HepG2 (cell line): ENCODE results near the gene LRRTM3. TPM values are rescaled to one million over a fixed set of nuclear protein-coding genes. Genes with fewer than 3 reads are reported as not detected.

Experiments used
- ATAC-seq: fragments of 200-7000 bp; cut with Tn5 transposase; 3 replicates; pipeline ENCODE4 v1.9.1; 2020; ENCODE audit warnings: mild to moderate bottlenecking, moderate library complexity
- BruUV-seq: library from RNA; stranded (reverse); fragments of 400-500 nt; replicated peaks from 2 replicates; lab custom pipeline; 2021; lab: Mats Ljungman, UMichigan
- CTCF ChIA-PET: fragments of 300-600 bp; formaldehyde crosslinking; extraction: SDS; loops from one replicate; lab custom pipeline; 2021; ENCODE audit warnings: low total read pairs, inconsistent platforms, low intra/inter-chr PET ratio; lab: Yijun Ruan, JAX
- POLR2A ChIA-PET: fragments of 350-600 bp; sonication (Branson Sonifier 250); formaldehyde crosslinking; loops from one replicate; lab custom pipeline; 2020; ENCODE audit warnings: antibody characterized with exemption, inconsistent platforms; lab: Yijun Ruan, JAX
- DNase-seq: peaks from one replicate; pipeline ENCODE4 v3.0.0-alpha.2; 2015; ENCODE audit warnings: low spot score
- FAIRE-seq: peaks from 3 replicates; lab custom pipeline; 2011; peaks lifted over from hg19 to GRCh38; lab: Jason Lieb, UNC
- H2AFZ ChIP-seq: one replicate; pipeline ENCODE4 v1.6.1; 2011; ENCODE audit warnings: low read length, inconsistent platforms
- H3K27ac ChIP-seq: fragments of 300-600 bp; 3 replicates; pipeline ENCODE4 v1.8.0; 2011; ENCODE audit warnings: mixed run types, mild to moderate bottlenecking, mixed read lengths, low read length, inconsistent platforms; ENCODE audit not compliant: insufficient read depth; ENCODE audit errors: extremely low read length
- H3K27me3 ChIP-seq, 2 experiments: fragments of 200-600 bp in 1 of 2; 2 replicates in 1 of 2; 3 replicates in 1 of 2; pipeline versions ENCODE4 v1.6.0 to v1.8.0; 2011; ENCODE audit warnings: low read length in 2 of 2, mild to moderate bottlenecking in 2 of 2, moderate library complexity in 2 of 2, inconsistent platforms in 1 of 2; ENCODE audit not compliant: insufficient read depth in 2 of 2, control insufficient read depth in 1 of 2
- H3K36me3 ChIP-seq, 2 experiments: fragments of 200-600 bp in 1 of 2; replicated peaks in 1 of 2; 2 replicates in 1 of 2; 3 replicates in 1 of 2; pipeline versions ENCODE4 v1.5.1 to v1.8.0; 2011; ENCODE audit warnings: low read length in 2 of 2, inconsistent platforms in 1 of 2; ENCODE audit not compliant: insufficient read depth in 2 of 2, control insufficient read depth in 1 of 2
- H3K4me1 ChIP-seq: 2 replicates; pipeline ENCODE4 v1.5.1; 2012; ENCODE audit warnings: low read length, inconsistent platforms; ENCODE audit not compliant: insufficient read depth
- H3K4me2 ChIP-seq: 2 replicates; pipeline ENCODE4 v1.6.0; 2011; ENCODE audit warnings: low read depth, low read length, inconsistent platforms
- H3K4me3 ChIP-seq, 3 experiments: fragments of 200-600 bp in 1 of 3; sonication (generic), shearing (Covaris generic) in 1 of 3; replicated peaks in 1 of 3; 2 replicates each; pipeline ENCODE4 v1.5.1; 2011 to 2016; ENCODE audit warnings: low read length in 3 of 3, inconsistent platforms in 2 of 3, low read depth in 2 of 3, mild to moderate bottlenecking in 2 of 3, control low read depth in 1 of 3, mixed read lengths in 1 of 3; ENCODE audit not compliant: insufficient read depth in 1 of 3
- H3K79me2 ChIP-seq: one replicate; pipeline ENCODE4 v1.6.1; 2011; ENCODE audit warnings: low read length, inconsistent platforms; ENCODE audit not compliant: insufficient read depth
- H3K9ac ChIP-seq: 2 replicates; pipeline ENCODE4 v1.6.0; 2011; ENCODE audit warnings: mild to moderate bottlenecking, low read depth, low read length, inconsistent platforms; ENCODE audit not compliant: insufficient read depth
- H3K9me3 ChIP-seq: 2 replicates; pipeline ENCODE4 v1.5.1; 2012; ENCODE audit warnings: mild to moderate bottlenecking, low read length
- H4K20me1 ChIP-seq: 2 replicates; pipeline ENCODE4 v1.6.0; 2011; ENCODE audit warnings: inconsistent platforms, mild to moderate bottlenecking, low read length, moderate library complexity; ENCODE audit not compliant: insufficient read depth
- CCDC6 ChIP-seq: sonication (generic); formaldehyde crosslinking; IDR thresholded peaks from 2 replicates; pipeline ENCODE4 v1.8.1; 2022; ENCODE audit warnings: mild to moderate bottlenecking, missing genetic modification reagents, moderate library complexity
- CENPT ChIP-seq: sonication (generic); formaldehyde crosslinking; IDR thresholded peaks from 2 replicates; pipeline ENCODE4 v1.8.0; 2022; ENCODE audit warnings: low read depth, mild to moderate bottlenecking, moderate library complexity, missing genetic modification reagents
- GABPB1 ChIP-seq: IDR thresholded peaks from 2 replicates; pipeline ENCODE4 v1.6.1; 2016; ENCODE audit warnings: mild to moderate bottlenecking, missing genetic modification reagents, moderate library complexity, missing compliant biosample characterization
- HMG20B ChIP-seq: conservative IDR thresholded peaks from 2 replicates; pipeline ENCODE4 v1.6.1; 2016; ENCODE audit warnings: missing genetic modification reagents, missing compliant biosample characterization
- IRX3 ChIP-seq: sonication (generic); formaldehyde crosslinking; IDR thresholded peaks from 2 replicates; pipeline ENCODE4 v1.8.1; 2023; ENCODE audit warnings: mild to moderate bottlenecking, low read depth, missing genetic modification reagents, borderline replicate concordance
- JUND ChIP-seq: sonication (generic); formaldehyde crosslinking; IDR thresholded peaks from 2 replicates; pipeline ENCODE4 v1.8.0; 2022; ENCODE audit warnings: mild to moderate bottlenecking, missing genetic modification reagents
- MEIS1 ChIP-seq: sonication (generic); formaldehyde crosslinking; IDR thresholded peaks from 2 replicates; pipeline ENCODE4 v1.9.0; 2021; ENCODE audit warnings: mild to moderate bottlenecking, missing genetic modification reagents, moderate library complexity, borderline replicate concordance
- NFATC3 ChIP-seq: sonication (generic); formaldehyde crosslinking; IDR thresholded peaks from 2 replicates; pipeline ENCODE4 v1.5.1; 2020; ENCODE audit warnings: mild to moderate bottlenecking, missing genetic modification reagents
- NFKBIZ ChIP-seq: IDR thresholded peaks from 2 replicates; pipeline ENCODE4 v1.6.1; 2018; ENCODE audit warnings: missing genetic modification reagents, missing compliant biosample characterization
- RELA ChIP-seq: sonication (generic); formaldehyde crosslinking; IDR thresholded peaks from 2 replicates; pipeline ENCODE4 v1.4.0; 2020; ENCODE audit warnings: missing genetic modification reagents
- SNAPC2 ChIP-seq: sonication (generic); formaldehyde crosslinking; IDR thresholded peaks from 2 replicates; pipeline ENCODE4 v1.8.1; 2022; ENCODE audit warnings: mild to moderate bottlenecking, missing genetic modification reagents
- ZBTB8A ChIP-seq: sonication (generic); formaldehyde crosslinking; IDR thresholded peaks from 2 replicates; pipeline ENCODE4 v1.4.0; 2020; ENCODE audit warnings: mild to moderate bottlenecking, low read depth, missing genetic modification reagents, borderline replicate concordance
- ZNF343 ChIP-seq: sonication (generic); formaldehyde crosslinking; IDR thresholded peaks from 2 replicates; pipeline ENCODE4 v1.4.0; 2020; ENCODE audit warnings: mild to moderate bottlenecking, missing genetic modification reagents
- ZNF446 ChIP-seq: sonication (generic); formaldehyde crosslinking; IDR thresholded peaks from 2 replicates; pipeline ENCODE4 v1.5.0; 2020; ENCODE audit warnings: mild to moderate bottlenecking, missing genetic modification reagents
- ZNF562 ChIP-seq: sonication (generic); formaldehyde crosslinking; IDR thresholded peaks from 2 replicates; pipeline ENCODE4 v1.8.0; 2022; ENCODE audit warnings: missing genetic modification reagents, borderline replicate concordance
- ZNF605 ChIP-seq: sonication (generic); formaldehyde crosslinking; IDR thresholded peaks from 2 replicates; pipeline ENCODE4 v1.8.0; 2022; ENCODE audit warnings: mild to moderate bottlenecking, missing genetic modification reagents
- ZNF629 ChIP-seq: sonication (generic); formaldehyde crosslinking; conservative IDR thresholded peaks from 2 replicates; pipeline ENCODE4 v1.5.0; 2020; ENCODE audit warnings: missing genetic modification reagents
- WGBS: methylation state at CpG from one replicate; pipeline ENCODE4 v1.1.6; 2017; ENCODE audit warnings: low lambda C conversion rate; 5-methylcytosine and 5-hydroxymethylcytosine counted together
- in situ Hi-C: cut with HindIII; loops from 2 replicates; pipeline ENCODE4 v1.10.0; 2017; ENCODE audit warnings: low pct_unique_long_range_greater_than_20kb; ENCODE audit not compliant: extremely low pct_ligation_motif_present
- intact Hi-C: fragments of 100-400 bp; cut with micrococcal nuclease; formaldehyde crosslinking; loops from one replicate; pipeline ENCODE4 v1.10.0; 2022; ENCODE audit not compliant: unreplicated experiment
- polyA plus RNA-seq, 8 experiments: library from polyadenylated mRNA; depleted of rRNA in 3 of 8; stranded (reverse) in 7 of 8; unstranded in 1 of 8; fragments of >200 nt; fragmentation: Illumina TruSeq in 4 of 8; extraction: Trizol in 4 of 8; gene quantifications; 2 replicates each; pipeline versions ENCODE4 v1.2.1 to v1.2.3, GENCODE V29; 2011 to 2016; ENCODE audit warnings: low read depth in 4 of 8, missing spikeins in 1 of 8, mixed read lengths in 1 of 8; ENCODE audit not compliant: insufficient read depth in 1 of 8
- total RNA-seq, 5 experiments: library from RNA; depleted of rRNA; stranded (reverse); fragments of >200 nt; fragmentation: Illumina TruSeq; extraction: Trizol; gene quantifications; 2 replicates each; pipeline ENCODE4 v1.2.3, GENCODE V29; 2016; ENCODE audit warnings: low read depth in 1 of 5
- TF ChIP-seq, protein P1 (sequence below): sonication (generic); formaldehyde crosslinking; IDR thresholded peaks from 2 replicates; pipeline ENCODE4 v1.5.0; 2020; ENCODE audit warnings: mild to moderate bottlenecking, missing genetic modification reagents
- TF ChIP-seq, protein P2 (sequence below): sonication (generic); formaldehyde crosslinking; conservative IDR thresholded peaks from 2 replicates; pipeline ENCODE4 v1.4.0; 2020; ENCODE audit warnings: missing genetic modification reagents
- TF ChIP-seq, protein P3 (sequence below): sonication (generic); formaldehyde crosslinking; IDR thresholded peaks from 2 replicates; pipeline ENCODE4 v1.8.0; 2022; ENCODE audit warnings: missing genetic modification reagents, mild to moderate bottlenecking, moderate library complexity, borderline replicate concordance

The LRRTM3 gene
- total and polyA plus RNA-seq, 2 of the 13 experiments (the other 11 are each of a cell fraction or from before 2014, with no cell fraction given): not detected

DNA sequence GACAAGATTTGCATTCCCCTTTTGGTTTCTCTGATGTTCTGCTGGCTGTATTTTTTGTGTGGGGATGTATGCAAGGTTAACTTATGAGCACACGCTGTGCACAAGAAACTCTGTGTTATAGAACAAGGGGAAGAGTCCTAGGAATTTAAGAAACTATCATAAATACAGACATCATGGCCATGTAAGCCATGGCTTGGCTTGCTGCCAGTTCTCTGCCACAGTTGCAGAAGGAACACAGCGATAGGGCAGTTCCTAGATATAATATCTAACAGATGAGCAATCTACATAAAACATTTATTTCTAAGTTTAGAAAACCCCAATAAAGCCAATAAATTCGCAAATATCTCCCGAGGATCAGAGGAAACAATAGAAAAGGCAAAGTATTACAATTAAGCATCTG is 153.3 kb downstream of the LRRTM3 start:
- in situ Hi-C loops (no loop called here), intact Hi-C loops (no loop called here)
- no peak for ATAC-seq
- Histone ChIP-seq H3K4me2 (no peak overlapping the region), H3K9ac (no peak overlapping the region), H2AFZ (no peak overlapping the region), H3K27ac (no peak overlapping the region), H3K9me3 (no peaks in the 10 kb centered on the region), H3K4me1 (peaks cover 19% of the 10 kb centered on the region), H3K4me3 (no peak overlapping the region), H3K27me3 (no peaks in the 10 kb centered on the region), H3K79me2 (no peaks in the 10 kb centered on the region), H3K36me3 (no peaks in the 10 kb centered on the region), H4K20me1 (no peaks in the 10 kb centered on the region)
- FAIRE-seq: no peak
- no TSS peak for BruUV-seq
- WGBS: 20% methylated on average over 4 of the region's 4 CpGs
- no peak for DNase-seq
- CTCF ChIA-PET: no interaction called here
- TF ChIP-seq MEIS1 (no peak), ZNF605 (CRISPR knock-in tag) (no peak), JUND (CRISPR knock-in tag) (no peak), CENPT (CRISPR knock-in tag) (no peak), HMG20B (no peak), ZNF446 (CRISPR knock-in tag) (no peak), ZNF629 (CRISPR knock-in tag) (no peak), ZNF562 (CRISPR knock-in tag) (no peak), SNAPC2 (no peak), ZNF343 (CRISPR knock-in tag) (no peak), NFATC3 (CRISPR knock-in tag) (no peak), RELA (CRISPR knock-in tag) (no peak), NFKBIZ (CRISPR knock-in tag) (no peak), ZBTB8A (CRISPR knock-in tag) (no peak), IRX3 (CRISPR knock-in tag) (no peak), GABPB1 (CRISPR knock-in tag) (no peak), CCDC6 (CRISPR knock-in tag) (no peak)
- TF ChIP-seq, protein P1, sequence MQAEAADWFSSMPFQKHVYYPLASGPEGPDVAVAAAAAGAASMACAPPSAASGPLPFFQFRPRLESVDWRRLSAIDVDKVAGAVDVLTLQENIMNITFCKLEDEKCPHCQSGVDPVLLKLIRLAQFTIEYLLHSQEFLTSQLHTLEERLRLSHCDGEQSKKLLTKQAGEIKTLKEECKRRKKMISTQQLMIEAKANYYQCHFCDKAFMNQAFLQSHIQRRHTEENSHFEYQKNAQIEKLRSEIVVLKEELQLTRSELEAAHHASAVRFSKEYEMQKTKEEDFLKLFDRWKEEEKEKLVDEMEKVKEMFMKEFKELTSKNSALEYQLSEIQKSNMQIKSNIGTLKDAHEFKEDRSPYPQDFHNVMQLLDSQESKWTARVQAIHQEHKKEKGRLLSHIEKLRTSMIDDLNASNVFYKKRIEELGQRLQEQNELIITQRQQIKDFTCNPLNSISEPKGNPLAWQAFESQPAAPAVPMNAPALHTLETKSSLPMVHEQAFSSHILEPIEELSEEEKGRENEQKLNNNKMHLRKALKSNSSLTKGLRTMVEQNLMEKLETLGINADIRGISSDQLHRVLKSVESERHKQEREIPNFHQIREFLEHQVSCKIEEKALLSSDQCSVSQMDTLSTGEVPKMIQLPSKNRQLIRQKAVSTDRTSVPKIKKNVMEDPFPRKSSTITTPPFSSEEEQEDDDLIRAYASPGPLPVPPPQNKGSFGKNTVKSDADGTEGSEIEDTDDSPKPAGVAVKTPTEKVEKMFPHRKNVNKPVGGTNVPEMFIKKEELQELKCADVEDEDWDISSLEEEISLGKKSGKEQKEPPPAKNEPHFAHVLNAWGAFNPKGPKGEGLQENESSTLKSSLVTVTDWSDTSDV (CRISPR knock-in tag): no peak
- TF ChIP-seq, protein P2, sequence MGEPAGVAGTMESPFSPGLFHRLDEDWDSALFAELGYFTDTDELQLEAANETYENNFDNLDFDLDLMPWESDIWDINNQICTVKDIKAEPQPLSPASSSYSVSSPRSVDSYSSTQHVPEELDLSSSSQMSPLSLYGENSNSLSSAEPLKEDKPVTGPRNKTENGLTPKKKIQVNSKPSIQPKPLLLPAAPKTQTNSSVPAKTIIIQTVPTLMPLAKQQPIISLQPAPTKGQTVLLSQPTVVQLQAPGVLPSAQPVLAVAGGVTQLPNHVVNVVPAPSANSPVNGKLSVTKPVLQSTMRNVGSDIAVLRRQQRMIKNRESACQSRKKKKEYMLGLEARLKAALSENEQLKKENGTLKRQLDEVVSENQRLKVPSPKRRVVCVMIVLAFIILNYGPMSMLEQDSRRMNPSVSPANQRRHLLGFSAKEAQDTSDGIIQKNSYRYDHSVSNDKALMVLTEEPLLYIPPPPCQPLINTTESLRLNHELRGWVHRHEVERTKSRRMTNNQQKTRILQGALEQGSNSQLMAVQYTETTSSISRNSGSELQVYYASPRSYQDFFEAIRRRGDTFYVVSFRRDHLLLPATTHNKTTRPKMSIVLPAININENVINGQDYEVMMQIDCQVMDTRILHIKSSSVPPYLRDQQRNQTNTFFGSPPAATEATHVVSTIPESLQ (CRISPR knock-in tag): no peak
- TF ChIP-seq, protein P3, sequence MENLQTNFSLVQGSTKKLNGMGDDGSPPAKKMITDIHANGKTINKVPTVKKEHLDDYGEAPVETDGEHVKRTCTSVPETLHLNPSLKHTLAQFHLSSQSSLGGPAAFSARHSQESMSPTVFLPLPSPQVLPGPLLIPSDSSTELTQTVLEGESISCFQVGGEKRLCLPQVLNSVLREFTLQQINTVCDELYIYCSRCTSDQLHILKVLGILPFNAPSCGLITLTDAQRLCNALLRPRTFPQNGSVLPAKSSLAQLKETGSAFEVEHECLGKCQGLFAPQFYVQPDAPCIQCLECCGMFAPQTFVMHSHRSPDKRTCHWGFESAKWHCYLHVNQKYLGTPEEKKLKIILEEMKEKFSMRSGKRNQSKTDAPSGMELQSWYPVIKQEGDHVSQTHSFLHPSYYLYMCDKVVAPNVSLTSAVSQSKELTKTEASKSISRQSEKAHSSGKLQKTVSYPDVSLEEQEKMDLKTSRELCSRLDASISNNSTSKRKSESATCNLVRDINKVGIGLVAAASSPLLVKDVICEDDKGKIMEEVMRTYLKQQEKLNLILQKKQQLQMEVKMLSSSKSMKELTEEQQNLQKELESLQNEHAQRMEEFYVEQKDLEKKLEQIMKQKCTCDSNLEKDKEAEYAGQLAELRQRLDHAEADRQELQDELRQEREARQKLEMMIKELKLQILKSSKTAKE (CRISPR knock-in tag): no peak
- POLR2A ChIA-PET: no interaction called here
